K562 (cell line): ENCODE results near the gene PELI3. TPM values are rescaled to one million over a fixed set of nuclear protein-coding genes. Genes with fewer than 3 reads are reported as not detected.
A peak's percentile ranks its signal among the peaks of the same experiment; 100 is the strongest.

Experiments
- ESRRB ChIP-seq: fragments of 250-450 bp; sonication (Bioruptor Pico); IDR thresholded peaks from 2 replicates; pipeline ENCODE4 v1.5.0; 2020; ENCODE audit warnings: mild to moderate bottlenecking, moderate library complexity, borderline replicate concordance
- FOXP1 ChIP-seq: sonication (generic); formaldehyde crosslinking; IDR thresholded peaks from 2 replicates; pipeline ENCODE4 v1.8.0; 2022; ENCODE audit warnings: mild to moderate bottlenecking, missing genetic modification reagents
- KLF16 ChIP-seq: IDR thresholded peaks from 2 replicates; pipeline ENCODE4 v1.6.1; 2016; ENCODE audit warnings: antibody characterized with exemption
- MAFF ChIP-seq: IDR thresholded peaks from 2 replicates; pipeline ENCODE4 v1.6.1; 2012; ENCODE audit warnings: low read length, improper control_type of control experiment
- MGA ChIP-seq: fragments of 450-650 bp; IDR thresholded peaks from 2 replicates; pipeline ENCODE4 v1.6.1; 2016; ENCODE audit warnings: mild to moderate bottlenecking, moderate library complexity
- NUFIP1 ChIP-seq: fragments of 450-650 bp; IDR thresholded peaks from 2 replicates; pipeline ENCODE4 v1.6.1; 2018; ENCODE audit not compliant: partially characterized antibody
- PKNOX1 ChIP-seq: fragments of 450-650 bp; IDR thresholded peaks from 2 replicates; pipeline ENCODE4 v1.6.1; 2016
- RBM39 ChIP-seq: fragments of 200-400 bp; formaldehyde crosslinking; optimal IDR thresholded peaks from 2 replicates; pipeline ENCODE3; 2018; ENCODE audit warnings: low read depth, low read length
- ZC3H11A ChIP-seq: IDR thresholded peaks from 2 replicates; pipeline ENCODE4 v1.6.1; 2012; ENCODE audit warnings: low read depth, low read length, improper control_type of control experiment
- ZNF609 ChIP-seq: sonication (generic); formaldehyde crosslinking; IDR thresholded peaks from 2 replicates; pipeline ENCODE4 v1.8.1; 2023; ENCODE audit warnings: missing genetic modification reagents, mild to moderate bottlenecking, borderline replicate concordance
- polyA plus RNA-seq, 8 experiments: library from polyadenylated mRNA; depleted of rRNA in 4 of 8; stranded (reverse) in 5 of 8; unstranded in 3 of 8; fragments of >200 nt; fragmentation: Nextera tagmentation in 2 of 8; fragmentation: Illumina TruSeq in 1 of 8; extraction: Ambion mirVana in 2 of 8; extraction: Trizol in 1 of 8; gene quantifications; 2 replicates each; pipeline versions ENCODE4 v1.2.1 to v1.2.3, GENCODE V29; 2011 to 2014; ENCODE audit warnings: inconsistent platforms in 1 of 8, missing spikeins in 1 of 8
- total RNA-seq, 7 experiments: library from RNA; depleted of rRNA in 6 of 7; stranded (reverse); fragments of >200 nt in 6 of 7; fragmentation: Illumina TruSeq in 2 of 7; extraction: Trizol in 2 of 7; gene quantifications; 2 replicates each; pipeline versions ENCODE4 v1.2.1 to v1.2.3, GENCODE V29; 2011 to 2021; ENCODE audit warnings: low replicate concordance in 1 of 7

PELI3 gene
- total and polyA plus RNA-seq, 9 of the 15 experiments (the other 6 are each of a cell fraction or from before 2014, with no cell fraction given): 0.17 to 4.2 (median 1.9) TPM

- TF ChIP-seq PKNOX1 (no peak), ZNF609 (CRISPR knock-in tag) (no peak), ESRRB (no peak), ZC3H11A (peak; percentile 82; the same call in 1 of the 2 replicates), FOXP1 (CRISPR knock-in tag) (0 out of 2 replicates have a peak, but pooled peaks have one; percentile 55), NUFIP1 (no peak), RBM39 (peak; percentile 87), KLF16 (no peak), MAFF (no peak), MGA (no peak)
These were observed 43.7 kb downstream of the PELI3 start, which contains the start of gene BBS1 (continued) for GRCh38 chr11:66510271-66510989.
